ENCODE measurements around the gene CACNA2D3. TPM values are rescaled to one million over a fixed set of nuclear protein-coding genes. Genes with fewer than 3 reads are reported as not detected.

CACNA2D3 gene
- total RNA-seq, 1 donor: 4.3 TPM

- no peak overlapping the region for H3K4me3 ChIP-seq (ENCODE audit: low read depth, low read length)
- TF ChIP-seq, protein P1, sequence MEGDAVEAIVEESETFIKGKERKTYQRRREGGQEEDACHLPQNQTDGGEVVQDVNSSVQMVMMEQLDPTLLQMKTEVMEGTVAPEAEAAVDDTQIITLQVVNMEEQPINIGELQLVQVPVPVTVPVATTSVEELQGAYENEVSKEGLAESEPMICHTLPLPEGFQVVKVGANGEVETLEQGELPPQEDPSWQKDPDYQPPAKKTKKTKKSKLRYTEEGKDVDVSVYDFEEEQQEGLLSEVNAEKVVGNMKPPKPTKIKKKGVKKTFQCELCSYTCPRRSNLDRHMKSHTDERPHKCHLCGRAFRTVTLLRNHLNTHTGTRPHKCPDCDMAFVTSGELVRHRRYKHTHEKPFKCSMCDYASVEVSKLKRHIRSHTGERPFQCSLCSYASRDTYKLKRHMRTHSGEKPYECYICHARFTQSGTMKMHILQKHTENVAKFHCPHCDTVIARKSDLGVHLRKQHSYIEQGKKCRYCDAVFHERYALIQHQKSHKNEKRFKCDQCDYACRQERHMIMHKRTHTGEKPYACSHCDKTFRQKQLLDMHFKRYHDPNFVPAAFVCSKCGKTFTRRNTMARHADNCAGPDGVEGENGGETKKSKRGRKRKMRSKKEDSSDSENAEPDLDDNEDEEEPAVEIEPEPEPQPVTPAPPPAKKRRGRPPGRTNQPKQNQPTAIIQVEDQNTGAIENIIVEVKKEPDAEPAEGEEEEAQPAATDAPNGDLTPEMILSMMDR (IDR thresholded peaks at IDR 0.05; ENCODE audit: insufficient read depth, low read depth, low read length): no peak
These were observed 243.8 kb downstream of the CACNA2D3 start for GRCh38 chr3:54366007-54366750.

GRCh38 chr3:54366839-54367238 is 244.5 kb downstream of the CACNA2D3 start:
- TF ChIP-seq, protein P1 (IDR thresholded peaks at IDR 0.05; ENCODE audit: insufficient read depth, low read depth, low read length): no peak
- H3K4me3 ChIP-seq (ENCODE audit: low read depth, low read length): no peak overlapping the region
- no peak for DNase-seq (ENCODE audit: low read depth)

More at GRCh38 chr3:54366007-54366750, 243.8 kb downstream of the CACNA2D3 start:
- no peak for DNase-seq (ENCODE audit: low read depth)

DNA sequence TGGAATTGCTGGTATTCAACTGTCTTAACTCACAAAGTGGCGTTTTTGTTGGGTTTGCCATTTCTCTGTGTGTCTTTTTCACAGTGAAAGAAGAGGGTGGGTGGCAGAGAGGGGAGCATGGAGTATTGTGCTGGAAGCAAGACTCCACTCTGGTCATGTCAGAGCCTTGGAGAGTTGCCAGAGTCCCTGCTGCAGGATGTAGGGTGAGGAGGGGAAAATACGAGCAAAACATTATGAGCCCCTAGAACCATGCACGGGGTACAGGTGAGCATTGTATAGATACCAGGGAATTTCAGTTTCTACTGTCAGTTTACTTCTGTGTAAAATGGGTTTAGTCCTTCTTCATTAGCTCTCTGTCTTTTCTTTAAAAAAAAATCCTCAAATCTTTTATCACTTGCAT is 249.9 kb downstream of the CACNA2D3 start:
- DNase-seq (ENCODE audit: low read depth): no peak
- TF ChIP-seq, protein P1 (IDR thresholded peaks at IDR 0.05; ENCODE audit: insufficient read depth, low read depth, low read length): no peak
- H3K4me3 ChIP-seq (ENCODE audit: low read depth, low read length): no peak overlapping the region

GRCh38 chr3:54374214-54374852 is 252.0 kb downstream of the CACNA2D3 start:
- DNase-seq (ENCODE audit: low read depth): no peak
- H3K4me3 ChIP-seq (ENCODE audit: low read depth, low read length): no peak overlapping the region
- TF ChIP-seq, protein P1 (IDR thresholded peaks at IDR 0.05; ENCODE audit: insufficient read depth, low read depth, low read length): no peak

- TF ChIP-seq, protein P1 (IDR thresholded peaks at IDR 0.05; ENCODE audit: insufficient read depth, low read depth, low read length): no peak
- no peak overlapping the region for H3K4me3 ChIP-seq (ENCODE audit: low read depth, low read length)
- no peak for DNase-seq (ENCODE audit: low read depth)
These were observed 253.9 kb downstream of the CACNA2D3 start for GRCh38 chr3:54376142-54376807.

DNA sequence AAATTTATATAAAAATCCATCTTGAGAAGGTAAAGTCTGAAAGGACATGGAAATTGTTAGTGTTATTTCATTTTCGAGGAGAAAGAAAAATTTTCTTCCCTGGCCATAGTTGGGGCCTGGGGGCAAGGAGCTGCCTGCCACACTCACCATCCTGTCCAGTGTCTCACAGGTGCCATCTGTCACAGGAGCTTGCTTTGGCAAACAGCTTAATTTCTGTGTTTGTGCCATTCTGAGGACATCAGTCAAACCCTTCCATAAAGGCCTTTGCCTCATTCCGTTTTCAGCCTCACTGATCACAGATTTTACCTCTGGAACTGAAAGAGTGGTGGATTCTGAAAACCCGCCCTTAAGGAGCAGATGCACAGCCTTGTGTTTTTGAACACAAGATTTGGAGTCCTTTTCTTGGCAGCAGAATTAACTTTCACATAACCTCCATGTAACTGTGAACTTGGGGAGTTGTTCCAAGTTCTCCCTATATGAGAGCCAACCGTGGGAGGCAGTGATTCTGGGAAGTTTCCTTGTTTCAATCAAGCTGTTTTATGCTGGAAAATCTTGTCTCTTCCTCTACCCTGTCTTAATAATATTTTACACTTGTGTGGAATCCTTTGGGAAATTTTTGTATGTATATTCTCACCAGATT is 254.7 kb downstream of the CACNA2D3 start:
- no peak for DNase-seq (ENCODE audit: low read depth)
- TF ChIP-seq, protein P1 (IDR thresholded peaks at IDR 0.05; ENCODE audit: insufficient read depth, low read depth, low read length): no peak

More for the DNA sequence above, 254.7 kb downstream of the CACNA2D3 start:
- H3K4me3 ChIP-seq (ENCODE audit: low read depth, low read length): no peak overlapping the region
